Measurements from ENCODE around the gene EXOSC6.
"Not testable (repeated sequence)": the region's sequence is repeated elsewhere in the genome, so short reads cannot be mapped to it uniquely, and the experiment has no call there.

The EXOSC6 gene

GRCh38 chr16:70276392-70276791 lies 24.7 kb upstream of the EXOSC6 start:
- no peak overlapping the region for H3K4me3 ChIP-seq (ENCODE audit: severe bottlenecking)
- H3K9me3 ChIP-seq (ENCODE audit: severe bottlenecking) = no peaks in the 10 kb centered on the region
- no peak overlapping the region for H3K27ac ChIP-seq (ENCODE audit: poor library complexity, severe bottlenecking)
- DNase-seq (ENCODE audit: low spot score) = no peak
- H3K4me1 ChIP-seq (ENCODE audit: insufficient read depth, poor library complexity, severe bottlenecking) = no peaks in the 10 kb centered on the region
- no peak for TF ChIP-seq CTCF (IDR thresholded peaks at IDR 0.05; ENCODE audit: poor library complexity, severe bottlenecking)
- H3K27me3 ChIP-seq (ENCODE audit: insufficient read depth, poor library complexity, severe bottlenecking) = no peaks in the 10 kb centered on the region
- H3K36me3 ChIP-seq (ENCODE audit: low read depth) = peaks cover 97% of the 10 kb centered on the region
- no peak for ATAC-seq (ENCODE audit: low read depth)

GRCh38 chr16:70271696-70272095 lies 20.0 kb upstream of the EXOSC6 start:
- peaks cover 97% of the 10 kb centered on the region for H3K36me3 ChIP-seq (ENCODE audit: low read depth)
- H3K9me3 ChIP-seq (ENCODE audit: severe bottlenecking) = no peaks in the 10 kb centered on the region
- no peaks in the 10 kb centered on the region for H3K4me1 ChIP-seq (ENCODE audit: insufficient read depth, poor library complexity, severe bottlenecking)
- ATAC-seq (ENCODE audit: low read depth) (no peak), DNase-seq (ENCODE audit: low spot score) (no peak)
- H3K4me3 ChIP-seq (ENCODE audit: severe bottlenecking) = no peak overlapping the region
- no peak overlapping the region for H3K27ac ChIP-seq (ENCODE audit: poor library complexity, severe bottlenecking)
- H3K27me3 ChIP-seq (ENCODE audit: insufficient read depth, poor library complexity, severe bottlenecking) = no peaks in the 10 kb centered on the region
- TF ChIP-seq CTCF (IDR thresholded peaks at IDR 0.05; ENCODE audit: poor library complexity, severe bottlenecking) = no peak

GRCh38 chr16:70270176-70270575 lies 18.4 kb upstream of the EXOSC6 start:
- Histone ChIP-seq H3K27ac (ENCODE audit: poor library complexity, severe bottlenecking) (no peak overlapping the region), H3K4me1 (ENCODE audit: insufficient read depth, poor library complexity, severe bottlenecking) (no peaks in the 10 kb centered on the region), H3K9me3 (ENCODE audit: severe bottlenecking) (no peaks in the 10 kb centered on the region), H3K27me3 (ENCODE audit: insufficient read depth, poor library complexity, severe bottlenecking) (no peaks in the 10 kb centered on the region), H3K4me3 (ENCODE audit: severe bottlenecking) (no peak overlapping the region), H3K36me3 (ENCODE audit: low read depth) (peaks cover 97% of the 10 kb centered on the region)
- ATAC-seq (ENCODE audit: low read depth) (no peak), DNase-seq (ENCODE audit: low spot score) (peak; percentile 15)
- no peak for TF ChIP-seq CTCF (IDR thresholded peaks at IDR 0.05; ENCODE audit: poor library complexity, severe bottlenecking)

- TF ChIP-seq CTCF (IDR thresholded peaks at IDR 0.05; ENCODE audit: poor library complexity, severe bottlenecking) = no peak
Observed at GRCh38 chr16:70269471-70269870, 17.7 kb upstream of the EXOSC6 start.

GRCh38 chr16:70267922-70268321 lies 16.2 kb upstream of the EXOSC6 start:
- not testable (repeated sequence) for H3K27ac ChIP-seq (ENCODE audit: poor library complexity, severe bottlenecking); H3K27me3 ChIP-seq (ENCODE audit: insufficient read depth, poor library complexity, severe bottlenecking); H3K9me3 ChIP-seq (ENCODE audit: severe bottlenecking); ATAC-seq (ENCODE audit: low read depth); H3K4me1 ChIP-seq (ENCODE audit: insufficient read depth, poor library complexity, severe bottlenecking); DNase-seq (ENCODE audit: low spot score); H3K4me3 ChIP-seq (ENCODE audit: severe bottlenecking)
- TF ChIP-seq CTCF (IDR thresholded peaks at IDR 0.05; ENCODE audit: poor library complexity, severe bottlenecking) = peak; percentile 32
- peaks cover 98% of the 10 kb centered on the region for H3K36me3 ChIP-seq (ENCODE audit: low read depth)

More at GRCh38 chr16:70269471-70269870, 17.7 kb upstream of the EXOSC6 start:
- ATAC-seq (ENCODE audit: low read depth) (no peak), DNase-seq (ENCODE audit: low spot score) (peak; percentile 49)
- peaks cover 98% of the 10 kb centered on the region for H3K36me3 ChIP-seq (ENCODE audit: low read depth)
- no peak overlapping the region for H3K27ac ChIP-seq (ENCODE audit: poor library complexity, severe bottlenecking)
- H3K4me1 ChIP-seq (ENCODE audit: insufficient read depth, poor library complexity, severe bottlenecking) = no peaks in the 10 kb centered on the region
- H3K9me3 ChIP-seq (ENCODE audit: severe bottlenecking) = no peaks in the 10 kb centered on the region
- no peak overlapping the region for H3K4me3 ChIP-seq (ENCODE audit: severe bottlenecking)
- H3K27me3 ChIP-seq (ENCODE audit: insufficient read depth, poor library complexity, severe bottlenecking) = no peaks in the 10 kb centered on the region
